Measurements from ENCODE around the gene TAF10.

DNA sequence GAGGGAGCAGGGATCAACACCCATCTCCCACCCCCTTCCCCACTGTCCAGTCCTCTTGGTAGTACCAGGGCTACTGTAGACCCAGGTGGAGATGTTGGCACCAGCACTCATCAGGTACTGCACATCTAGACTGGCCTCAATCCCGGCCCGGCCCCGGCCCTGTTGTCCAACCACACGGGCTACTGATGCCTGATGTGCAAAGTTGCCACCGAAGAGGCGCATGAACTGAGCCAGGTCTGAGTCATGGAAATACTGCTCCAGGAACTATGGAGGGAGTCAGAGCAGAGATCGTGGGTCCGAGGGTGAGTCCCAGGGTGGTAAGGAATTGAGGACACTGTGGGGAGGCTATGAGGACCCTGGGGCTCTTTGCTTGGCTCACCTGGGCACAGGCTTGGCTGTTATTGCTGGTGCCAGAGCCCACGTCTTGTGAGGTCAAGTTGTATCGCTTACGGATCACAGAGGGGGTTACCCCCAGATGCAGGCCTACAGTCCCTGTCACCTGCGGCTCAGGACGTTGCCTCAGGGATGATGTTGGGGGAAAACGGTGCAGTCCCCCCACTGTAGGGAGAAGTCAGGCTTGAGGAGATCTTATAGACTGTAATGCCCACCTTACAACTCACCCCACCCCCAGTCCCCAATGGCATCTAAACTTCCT lies 4.7 kb upstream of the TAF10 start:
- TF ChIP-seq, protein P1, sequence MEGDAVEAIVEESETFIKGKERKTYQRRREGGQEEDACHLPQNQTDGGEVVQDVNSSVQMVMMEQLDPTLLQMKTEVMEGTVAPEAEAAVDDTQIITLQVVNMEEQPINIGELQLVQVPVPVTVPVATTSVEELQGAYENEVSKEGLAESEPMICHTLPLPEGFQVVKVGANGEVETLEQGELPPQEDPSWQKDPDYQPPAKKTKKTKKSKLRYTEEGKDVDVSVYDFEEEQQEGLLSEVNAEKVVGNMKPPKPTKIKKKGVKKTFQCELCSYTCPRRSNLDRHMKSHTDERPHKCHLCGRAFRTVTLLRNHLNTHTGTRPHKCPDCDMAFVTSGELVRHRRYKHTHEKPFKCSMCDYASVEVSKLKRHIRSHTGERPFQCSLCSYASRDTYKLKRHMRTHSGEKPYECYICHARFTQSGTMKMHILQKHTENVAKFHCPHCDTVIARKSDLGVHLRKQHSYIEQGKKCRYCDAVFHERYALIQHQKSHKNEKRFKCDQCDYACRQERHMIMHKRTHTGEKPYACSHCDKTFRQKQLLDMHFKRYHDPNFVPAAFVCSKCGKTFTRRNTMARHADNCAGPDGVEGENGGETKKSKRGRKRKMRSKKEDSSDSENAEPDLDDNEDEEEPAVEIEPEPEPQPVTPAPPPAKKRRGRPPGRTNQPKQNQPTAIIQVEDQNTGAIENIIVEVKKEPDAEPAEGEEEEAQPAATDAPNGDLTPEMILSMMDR (IDR thresholded peaks at IDR 0.05), result no peak
- TF ChIP-seq TCF7L2 (IDR thresholded peaks at IDR 0.05; ENCODE audit: low read depth, low read length) (no peak), POLR2AphosphoS5 (IDR thresholded peaks at IDR 0.05; ENCODE audit: low read depth, low read length) (no peak), SIN3A (IDR thresholded peaks at IDR 0.05; ENCODE audit: borderline replicate concordance, insufficient read depth, low read depth, low read length) (no peak)
- TF ChIP-seq, protein P2, sequence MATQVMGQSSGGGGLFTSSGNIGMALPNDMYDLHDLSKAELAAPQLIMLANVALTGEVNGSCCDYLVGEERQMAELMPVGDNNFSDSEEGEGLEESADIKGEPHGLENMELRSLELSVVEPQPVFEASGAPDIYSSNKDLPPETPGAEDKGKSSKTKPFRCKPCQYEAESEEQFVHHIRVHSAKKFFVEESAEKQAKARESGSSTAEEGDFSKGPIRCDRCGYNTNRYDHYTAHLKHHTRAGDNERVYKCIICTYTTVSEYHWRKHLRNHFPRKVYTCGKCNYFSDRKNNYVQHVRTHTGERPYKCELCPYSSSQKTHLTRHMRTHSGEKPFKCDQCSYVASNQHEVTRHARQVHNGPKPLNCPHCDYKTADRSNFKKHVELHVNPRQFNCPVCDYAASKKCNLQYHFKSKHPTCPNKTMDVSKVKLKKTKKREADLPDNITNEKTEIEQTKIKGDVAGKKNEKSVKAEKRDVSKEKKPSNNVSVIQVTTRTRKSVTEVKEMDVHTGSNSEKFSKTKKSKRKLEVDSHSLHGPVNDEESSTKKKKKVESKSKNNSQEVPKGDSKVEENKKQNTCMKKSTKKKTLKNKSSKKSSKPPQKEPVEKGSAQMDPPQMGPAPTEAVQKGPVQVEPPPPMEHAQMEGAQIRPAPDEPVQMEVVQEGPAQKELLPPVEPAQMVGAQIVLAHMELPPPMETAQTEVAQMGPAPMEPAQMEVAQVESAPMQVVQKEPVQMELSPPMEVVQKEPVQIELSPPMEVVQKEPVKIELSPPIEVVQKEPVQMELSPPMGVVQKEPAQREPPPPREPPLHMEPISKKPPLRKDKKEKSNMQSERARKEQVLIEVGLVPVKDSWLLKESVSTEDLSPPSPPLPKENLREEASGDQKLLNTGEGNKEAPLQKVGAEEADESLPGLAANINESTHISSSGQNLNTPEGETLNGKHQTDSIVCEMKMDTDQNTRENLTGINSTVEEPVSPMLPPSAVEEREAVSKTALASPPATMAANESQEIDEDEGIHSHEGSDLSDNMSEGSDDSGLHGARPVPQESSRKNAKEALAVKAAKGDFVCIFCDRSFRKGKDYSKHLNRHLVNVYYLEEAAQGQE (IDR thresholded peaks at IDR 0.05; ENCODE audit: insufficient read depth in 1 of 2, low read depth in 2 of 2, low read length in 1 of 2), result no peak
